BLaER1 (cell line): ENCODE results near the gene GPAM.
"Not testable (repeated sequence)": the region's sequence is repeated elsewhere in the genome, so short reads cannot be mapped to it uniquely, and the experiment has no call there.

Source experiments
- H3K27ac ChIP-seq: shearing (Covaris generic); formaldehyde crosslinking; 2 replicates; pipeline ENCODE4 v1.8.1; 2022
- H3K27me3 ChIP-seq: shearing (Covaris generic); formaldehyde crosslinking; 2 replicates; pipeline ENCODE4 v1.8.1; 2022
- H3K36me3 ChIP-seq: shearing (Covaris generic); formaldehyde crosslinking; 2 replicates; pipeline ENCODE4 v1.8.1; 2022
- H3K4me1 ChIP-seq: shearing (Covaris generic); formaldehyde crosslinking; 2 replicates; pipeline ENCODE4 v1.8.1; 2022
- H3K4me2 ChIP-seq: shearing (Covaris generic); formaldehyde crosslinking; 2 replicates; pipeline ENCODE4 v1.8.1; 2022
- H3K4me3 ChIP-seq: shearing (Covaris generic); formaldehyde crosslinking; 2 replicates; pipeline ENCODE4 v1.8.1; 2022
- H3K9ac ChIP-seq: shearing (Covaris generic); formaldehyde crosslinking; 2 replicates; pipeline ENCODE4 v1.8.1; 2022
- H3K9me3 ChIP-seq: shearing (Covaris generic); formaldehyde crosslinking; 2 replicates; pipeline ENCODE4 v1.8.1; 2022
- H4K20me1 ChIP-seq: shearing (Covaris generic); formaldehyde crosslinking; 2 replicates; pipeline ENCODE4 v1.8.1; 2022
- Cebpa-rat ChIP-seq: shearing (Covaris generic); IDR thresholded peaks from 2 replicates; pipeline ENCODE4 v1.8.1; 2022

GPAM gene

DNA sequence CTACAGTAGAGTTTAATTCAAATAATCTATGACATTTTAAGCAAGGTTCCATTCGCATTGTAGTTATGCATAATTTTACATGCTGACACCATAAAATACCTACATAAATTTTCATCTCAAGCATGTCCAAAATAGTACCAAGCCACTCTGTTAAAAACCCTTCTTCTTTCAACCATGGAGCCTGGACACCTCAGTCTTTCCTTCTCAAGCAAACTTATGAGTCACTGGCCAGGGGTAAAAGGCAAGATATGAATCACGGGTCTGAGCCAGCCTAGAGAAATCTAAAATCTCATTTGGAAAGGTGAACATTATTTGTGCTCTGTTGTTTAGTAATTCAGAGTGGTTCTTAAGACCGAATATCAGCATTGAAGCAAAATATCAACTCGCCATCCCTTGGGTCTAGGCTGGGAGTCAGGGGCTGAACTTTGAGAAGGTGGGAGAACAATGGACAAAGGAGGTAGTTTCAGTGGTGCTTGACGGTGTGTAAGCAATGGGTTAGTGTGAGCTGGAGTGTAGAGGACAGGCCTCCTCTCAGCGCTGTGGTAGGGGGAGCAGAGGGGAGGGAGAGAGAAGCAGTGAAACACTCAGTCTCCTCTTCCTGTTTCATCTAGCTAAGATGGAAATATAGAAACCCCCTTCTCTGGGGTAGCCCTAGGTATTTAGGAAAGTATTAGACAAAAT lies 19.1 kb upstream of the GPAM start:
- Histone ChIP-seq H3K9me3 (no peaks in the 10 kb centered on the region), H3K27ac (no peak overlapping the region), H3K4me3 (no peak overlapping the region), H3K4me1 (no peaks in the 10 kb centered on the region), H3K36me3 (no peaks in the 10 kb centered on the region), H3K27me3 (no peaks in the 10 kb centered on the region), H4K20me1 (no peaks in the 10 kb centered on the region), H3K9ac (no peak overlapping the region), H3K4me2 (no peak overlapping the region)
- TF ChIP-seq Cebpa-rat, result no peak

DNA sequence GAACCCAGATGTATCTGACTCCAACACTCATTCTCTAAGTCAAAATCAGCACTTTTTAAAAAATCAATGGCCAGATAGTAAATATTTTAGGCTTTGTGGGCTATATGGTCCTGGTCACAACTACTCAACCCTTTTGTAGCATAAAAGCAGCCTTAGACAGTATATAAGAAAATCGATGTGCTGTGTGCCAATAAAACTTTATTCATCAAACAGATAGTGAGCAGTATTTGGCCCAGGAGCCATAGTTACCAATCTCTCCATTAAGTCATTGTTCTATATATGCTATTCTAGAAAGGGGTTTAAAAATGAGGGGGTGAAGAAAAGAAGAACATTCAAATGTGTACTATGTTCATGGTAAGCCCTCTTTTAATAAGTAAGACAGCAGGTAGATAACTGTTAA lies 18.5 kb upstream of the GPAM start:
- H3K4me3 ChIP-seq, result no peak overlapping the region
- H3K36me3 ChIP-seq, result no peaks in the 10 kb centered on the region
- no peaks in the 10 kb centered on the region for H3K4me1 ChIP-seq
- H3K9ac ChIP-seq, result no peak overlapping the region
- TF ChIP-seq Cebpa-rat, result no peak
- H4K20me1 ChIP-seq, result no peaks in the 10 kb centered on the region
- no peak overlapping the region for H3K27ac ChIP-seq
- no peak overlapping the region for H3K4me2 ChIP-seq
- H3K27me3 ChIP-seq, result no peaks in the 10 kb centered on the region
- H3K9me3 ChIP-seq, result no peaks in the 10 kb centered on the region

DNA sequence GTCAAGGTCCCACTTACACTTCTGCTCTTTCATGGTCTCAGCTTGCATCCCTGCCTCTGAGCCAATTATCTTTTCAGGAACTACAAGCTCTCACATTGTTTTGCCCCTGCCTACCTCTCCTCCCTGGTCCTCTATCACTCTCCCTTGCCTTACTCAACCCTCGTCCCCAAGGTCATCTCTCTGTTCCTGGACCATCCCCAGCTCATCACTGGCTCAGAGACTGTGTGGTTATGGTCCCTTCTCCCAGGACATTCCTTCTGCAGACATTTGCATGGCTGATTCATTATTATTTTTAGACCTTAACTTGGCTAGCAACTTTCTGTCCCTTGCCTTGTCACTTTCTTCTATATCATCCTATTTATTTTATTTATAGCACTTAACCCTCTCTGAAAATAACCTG lies 17.8 kb upstream of the GPAM start:
- Histone ChIP-seq H3K4me3 (no peak overlapping the region), H3K4me1 (no peaks in the 10 kb centered on the region), H3K9me3 (no peaks in the 10 kb centered on the region), H4K20me1 (no peaks in the 10 kb centered on the region), H3K27ac (no peak overlapping the region), H3K9ac (no peak overlapping the region), H3K36me3 (no peaks in the 10 kb centered on the region), H3K4me2 (no peak overlapping the region), H3K27me3 (no peaks in the 10 kb centered on the region)
- no peak for TF ChIP-seq Cebpa-rat

DNA sequence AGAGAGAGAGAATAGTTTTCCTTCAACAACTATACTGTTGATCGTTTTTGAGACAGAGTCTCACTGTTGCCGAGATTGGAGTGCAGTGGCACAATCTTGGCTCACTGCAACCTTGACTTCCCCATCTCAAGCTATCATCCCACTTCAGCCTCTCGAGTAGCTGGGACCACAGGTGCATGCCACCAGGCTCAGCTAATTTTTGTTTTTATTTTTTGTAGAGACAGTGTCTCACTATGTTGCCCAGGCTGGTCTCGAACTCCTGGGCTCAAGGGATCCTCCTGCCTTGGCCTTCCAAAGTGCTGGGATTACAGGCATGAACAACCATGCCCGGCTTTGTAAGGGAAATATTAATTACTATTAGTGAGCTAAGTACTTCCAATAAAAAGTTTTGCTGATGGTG lies 16.7 kb upstream of the GPAM start:
- not testable (repeated sequence) for H4K20me1 ChIP-seq, H3K27ac ChIP-seq, H3K4me3 ChIP-seq, H3K36me3 ChIP-seq, H3K4me2 ChIP-seq, H3K9ac ChIP-seq, H3K27me3 ChIP-seq, H3K9me3 ChIP-seq, H3K4me1 ChIP-seq

DNA sequence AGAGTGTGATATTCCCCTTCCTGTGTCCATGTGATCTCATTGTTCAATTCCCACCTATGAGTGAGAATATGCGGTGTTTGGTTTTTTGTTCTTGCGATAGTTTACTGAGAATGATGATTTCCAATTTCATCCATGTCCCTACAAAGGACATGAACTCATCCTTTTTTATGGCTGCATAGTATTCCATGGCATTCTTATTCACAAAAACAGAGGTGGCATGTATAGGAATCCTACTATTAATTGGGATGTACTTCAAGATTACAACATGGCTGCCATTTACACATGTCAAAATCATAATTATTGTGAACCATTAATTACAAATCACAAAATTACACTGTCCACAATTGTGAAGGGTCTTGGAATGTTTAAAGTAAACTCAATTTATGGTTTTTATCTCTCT lies 14.1 kb upstream of the GPAM start:
- not testable (repeated sequence) for H3K36me3 ChIP-seq, H3K27ac ChIP-seq, H3K9ac ChIP-seq, H3K4me1 ChIP-seq, H3K4me2 ChIP-seq, H3K27me3 ChIP-seq, H3K4me3 ChIP-seq, H4K20me1 ChIP-seq, H3K9me3 ChIP-seq

DNA sequence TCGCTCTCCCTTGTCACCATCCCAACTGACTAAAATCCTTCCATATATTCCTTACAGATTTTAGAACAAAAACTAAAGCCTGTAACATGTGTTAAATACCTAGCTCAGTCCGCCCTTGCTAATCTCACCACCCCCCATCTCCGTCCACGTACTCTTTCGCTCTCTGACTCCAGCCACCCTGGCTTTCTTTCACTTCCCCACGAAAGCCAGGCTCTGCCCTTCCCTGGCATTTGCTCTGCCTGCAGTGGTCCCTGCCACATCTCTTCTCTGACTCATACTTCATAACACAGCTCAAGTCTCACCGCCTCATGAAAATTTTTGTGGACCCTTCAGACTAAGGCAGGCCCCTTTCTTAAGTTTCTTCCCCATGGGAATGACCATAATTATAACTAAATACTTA lies 11.7 kb upstream of the GPAM start:
- H3K4me1 ChIP-seq, result no peaks in the 10 kb centered on the region
- no peaks in the 10 kb centered on the region for H4K20me1 ChIP-seq
- no peak overlapping the region for H3K4me3 ChIP-seq
- no peaks in the 10 kb centered on the region for H3K36me3 ChIP-seq
- H3K27me3 ChIP-seq, result no peaks in the 10 kb centered on the region
- no peak for TF ChIP-seq Cebpa-rat
- H3K9me3 ChIP-seq, result no peaks in the 10 kb centered on the region
- H3K4me2 ChIP-seq, result no peak overlapping the region
- no peak overlapping the region for H3K27ac ChIP-seq
- no peak overlapping the region for H3K9ac ChIP-seq

DNA sequence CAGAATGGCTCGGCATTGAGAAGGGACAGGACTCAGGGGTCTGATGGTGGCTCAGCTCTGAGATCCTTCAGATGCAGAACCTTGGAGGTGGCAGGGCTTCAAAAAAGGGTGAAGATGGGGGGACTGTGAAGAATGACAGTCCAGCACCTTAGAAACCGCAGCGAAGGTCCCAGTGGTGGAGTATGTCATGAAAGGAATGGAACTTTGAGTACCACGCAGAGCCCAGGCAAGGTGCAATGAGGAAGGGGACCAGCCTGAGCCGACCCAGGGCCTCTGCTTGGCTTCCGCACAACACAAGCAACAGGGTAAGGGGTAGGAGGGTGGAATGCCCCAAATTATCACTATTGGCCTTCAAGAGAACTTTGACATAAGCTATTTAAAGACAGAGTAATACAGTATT lies 8.2 kb upstream of the GPAM start:
- Histone ChIP-seq H3K27me3 (no peaks in the 10 kb centered on the region), H3K9me3 (no peaks in the 10 kb centered on the region), H3K4me1 (no peaks in the 10 kb centered on the region), H3K4me3 (no peak overlapping the region), H3K4me2 (no peak overlapping the region), H3K27ac (no peak overlapping the region), H3K36me3 (no peaks in the 10 kb centered on the region), H3K9ac (no peak overlapping the region), H4K20me1 (no peaks in the 10 kb centered on the region)
- TF ChIP-seq Cebpa-rat, result no peak

DNA sequence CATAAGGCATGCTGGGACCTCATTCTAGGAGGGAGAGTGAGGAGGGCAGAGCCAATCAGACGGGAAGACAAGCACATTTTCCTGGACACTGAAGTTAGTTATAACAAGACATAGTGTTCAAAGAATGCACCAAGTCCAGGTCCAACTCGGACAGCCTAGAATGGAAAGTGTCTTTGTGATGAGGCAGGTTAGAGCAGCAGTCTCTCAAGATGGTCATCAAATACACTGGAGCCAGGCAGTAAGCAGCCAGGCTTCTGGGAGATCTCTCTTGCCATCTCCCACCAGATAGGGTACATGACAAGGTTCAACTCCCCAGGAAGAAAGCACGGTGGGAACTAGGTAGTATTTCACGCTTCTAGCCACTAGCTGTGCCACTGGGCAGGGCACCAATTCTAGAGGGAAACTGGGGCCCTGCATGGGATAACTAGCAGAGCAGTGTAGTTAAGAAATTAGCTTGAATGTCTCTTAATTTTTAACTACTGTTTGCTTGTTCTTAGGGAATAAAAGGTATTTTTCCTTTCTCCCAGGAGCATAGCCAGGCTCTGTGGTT lies 7.6 kb upstream of the GPAM start:
- no peak overlapping the region for H3K27ac ChIP-seq
- no peak overlapping the region for H3K4me3 ChIP-seq
- H3K4me2 ChIP-seq, result no peak overlapping the region
- no peaks in the 10 kb centered on the region for H3K27me3 ChIP-seq
- H3K4me1 ChIP-seq, result no peaks in the 10 kb centered on the region
- no peak for TF ChIP-seq Cebpa-rat
- no peaks in the 10 kb centered on the region for H3K9me3 ChIP-seq
- H3K9ac ChIP-seq, result no peak overlapping the region
- H3K36me3 ChIP-seq, result no peaks in the 10 kb centered on the region
- H4K20me1 ChIP-seq, result no peaks in the 10 kb centered on the region

DNA sequence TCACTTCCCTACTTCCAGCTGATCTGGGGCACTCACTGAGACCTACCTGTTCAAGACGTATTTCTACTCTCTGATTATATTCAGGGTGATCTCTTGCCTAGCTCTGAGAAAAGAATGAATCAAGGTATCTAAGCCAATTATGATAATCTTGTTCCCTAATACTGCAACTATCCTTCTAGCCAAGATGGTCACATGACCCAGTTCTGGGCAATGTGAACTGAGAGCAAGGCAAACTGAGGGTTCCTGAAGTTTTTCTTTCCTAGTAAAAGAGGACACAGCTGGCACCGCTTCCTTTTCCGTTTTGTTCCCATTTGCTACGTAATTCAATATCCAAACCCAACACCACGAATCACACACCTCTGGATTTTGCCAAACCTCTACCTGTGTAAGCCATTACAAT lies 5.9 kb upstream of the GPAM start:
- H3K4me2 ChIP-seq, result no peak overlapping the region
- peaks cover 3% of the 10 kb centered on the region for H3K4me1 ChIP-seq
- no peaks in the 10 kb centered on the region for H3K9me3 ChIP-seq
- H3K9ac ChIP-seq, result no peak overlapping the region
- H3K36me3 ChIP-seq, result no peaks in the 10 kb centered on the region
- no peak overlapping the region for H3K27ac ChIP-seq
- H3K4me3 ChIP-seq, result no peak overlapping the region
- TF ChIP-seq Cebpa-rat, result no peak
- H3K27me3 ChIP-seq, result no peaks in the 10 kb centered on the region
- no peaks in the 10 kb centered on the region for H4K20me1 ChIP-seq

DNA sequence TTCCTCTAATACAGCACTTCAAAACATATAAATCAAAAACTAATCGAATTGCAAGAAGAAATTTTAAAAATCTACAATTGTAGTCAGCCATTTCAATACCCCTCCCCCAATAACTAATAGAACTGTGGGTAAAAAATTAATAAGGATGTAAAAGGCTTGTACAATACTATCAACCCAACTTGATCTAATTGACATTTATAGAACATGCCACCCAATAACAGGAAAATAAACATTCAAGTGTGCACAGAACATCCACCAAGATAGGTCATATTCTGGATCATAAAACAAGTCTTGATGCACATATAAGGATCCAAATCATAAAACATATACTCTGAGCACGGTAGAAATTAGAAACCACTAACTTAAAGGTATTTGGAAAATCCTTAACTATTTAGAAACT lies 4.0 kb upstream of the GPAM start:
- no peaks in the 10 kb centered on the region for H3K9me3 ChIP-seq
- no peak overlapping the region for H3K9ac ChIP-seq
- H3K36me3 ChIP-seq, result no peaks in the 10 kb centered on the region
- H3K4me3 ChIP-seq, result no peak overlapping the region
- H3K4me1 ChIP-seq, result peaks cover 15% of the 10 kb centered on the region
- no peak overlapping the region for H3K4me2 ChIP-seq
- H3K27me3 ChIP-seq, result no peaks in the 10 kb centered on the region
- H3K27ac ChIP-seq, result no peak overlapping the region
- no peak for TF ChIP-seq Cebpa-rat
- no peaks in the 10 kb centered on the region for H4K20me1 ChIP-seq

DNA sequence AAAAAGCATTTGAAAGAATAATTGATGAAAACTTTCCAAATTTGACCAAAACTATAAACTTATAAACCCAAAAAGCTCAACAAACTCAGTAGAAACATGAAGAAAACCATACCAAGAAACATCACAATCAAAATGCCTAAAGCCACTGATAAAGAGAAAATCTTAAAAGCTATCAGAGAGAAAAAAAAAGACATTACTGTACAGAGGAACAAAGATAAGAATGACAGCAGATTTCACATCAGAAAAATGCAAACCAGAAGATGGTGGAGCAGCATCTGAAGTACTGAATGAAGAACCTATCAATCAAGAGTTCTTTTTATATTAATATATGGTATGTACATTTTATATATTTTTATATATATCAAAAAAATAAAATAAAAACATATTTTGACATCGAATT lies 2.4 kb upstream of the GPAM start:
- Histone ChIP-seq H3K27me3 (no peaks in the 10 kb centered on the region), H3K4me3 (no peak overlapping the region), H3K36me3 (no peaks in the 10 kb centered on the region), H3K9me3 (no peaks in the 10 kb centered on the region), H4K20me1 (no peaks in the 10 kb centered on the region), H3K27ac (no peak overlapping the region), H3K4me1 (peaks cover 15% of the 10 kb centered on the region), H3K9ac (no peak overlapping the region), H3K4me2 (no peak overlapping the region)
- no peak for TF ChIP-seq Cebpa-rat
